GM12878 (cell line): Measurements from ENCODE around the gene PLD5. TPM values are rescaled to one million over a fixed set of nuclear protein-coding genes. Genes with fewer than 3 reads are reported as not detected.

Experiments used
- ATAC-seq: fragments of 200-7000 bp; cut with Tn5 transposase; 3 replicates; pipeline ENCODE4 v1.9.1; 2020; ENCODE audit warnings: mild to moderate bottlenecking, moderate library complexity
- BruUV-seq: library from RNA; stranded (reverse); fragments of 400-500 nt; replicated peaks from 2 replicates; lab custom pipeline; 2021; lab: Mats Ljungman, UMichigan
- CTCF ChIA-PET: fragments of 300-600 bp; sonication (Branson Sonifier 250); formaldehyde crosslinking; extraction: SDS; loops from one replicate; lab custom pipeline; 2021; ENCODE audit warnings: inconsistent platforms; lab: Yijun Ruan, JAX
- POLR2A ChIA-PET: fragments of 350-600 bp; formaldehyde crosslinking; extraction: SDS; loops from one replicate; lab custom pipeline; 2021; ENCODE audit warnings: inconsistent platforms; lab: Charles Lee
- RAD21 ChIA-PET: fragments of 300-600 bp; sonication (Branson Sonifier 250); formaldehyde crosslinking; loops from one replicate; lab custom pipeline; 2023; ENCODE audit warnings: antibody characterized with exemption; ENCODE audit not compliant: unreplicated experiment; lab: Charles Lee
- SMC1A ChIA-PET: fragments of 300-600 bp; sonication (Branson Sonifier 250); formaldehyde crosslinking; loops from one replicate; lab custom pipeline; 2023; ENCODE audit not compliant: unreplicated experiment, uncharacterized antibody; lab: Charles Lee
- DNase-seq: peaks from one replicate; pipeline ENCODE4 v3.0.0-alpha.2; 2011; ENCODE audit warnings: low read depth, low spot score
- FAIRE-seq: peaks from 3 replicates; lab custom pipeline; 2011; peaks lifted over from hg19 to GRCh38; lab: Jason Lieb, UNC
- H2AFZ ChIP-seq: 2 replicates; pipeline ENCODE4 v1.6.0; 2011; ENCODE audit warnings: low read depth, low read length, control low read depth; ENCODE audit not compliant: control insufficient read depth
- H3K27ac ChIP-seq: 2 replicates; pipeline ENCODE4 v1.5.1; 2011; ENCODE audit warnings: control low read depth; ENCODE audit not compliant: control insufficient read depth, insufficient read depth
- H3K27me3 ChIP-seq, 2 experiments: replicated peaks in 1 of 2; 2 replicates each; pipeline versions ENCODE4 v1.6.0 to v1.6.1; 2011; ENCODE audit warnings: low read length in 1 of 2; ENCODE audit not compliant: control insufficient read depth in 2 of 2, insufficient read depth in 2 of 2
- H3K36me3 ChIP-seq, 2 experiments: 2 replicates each; pipeline ENCODE4 v1.5.1; 2011; ENCODE audit warnings: low read length in 1 of 2; ENCODE audit not compliant: control insufficient read depth in 2 of 2, insufficient read depth in 2 of 2
- H3K4me1 ChIP-seq: 2 replicates; pipeline ENCODE4 v1.6.1; 2011; ENCODE audit warnings: mild to moderate bottlenecking, low read length, moderate library complexity, mixed read lengths; ENCODE audit not compliant: control insufficient read depth, insufficient read depth
- H3K4me2 ChIP-seq: 2 replicates; pipeline ENCODE4 v1.6.0; 2011; ENCODE audit warnings: control low read depth; ENCODE audit not compliant: control insufficient read depth, insufficient read depth
- H3K4me3 ChIP-seq: fragments of 200-600 bp; sonication (generic); 2 replicates; pipeline ENCODE4 v1.5.1; 2016
- H3K79me2 ChIP-seq: 2 replicates; pipeline ENCODE4 v1.6.0; 2011; ENCODE audit warnings: low read length; ENCODE audit not compliant: control insufficient read depth, insufficient read depth
- H3K9ac ChIP-seq: 2 replicates; pipeline ENCODE4 v1.8.0; 2011; ENCODE audit warnings: low read length, control low read depth, mixed read lengths; ENCODE audit not compliant: control insufficient read depth, insufficient read depth
- H3K9me3 ChIP-seq: replicated peaks from 3 replicates; pipeline ENCODE4 v1.5.1; 2011; ENCODE audit warnings: mild to moderate bottlenecking, low read length; ENCODE audit not compliant: control insufficient read depth, insufficient read depth
- H4K20me1 ChIP-seq: 2 replicates; pipeline ENCODE4 v1.6.0; 2011; ENCODE audit not compliant: control insufficient read depth, insufficient read depth
- BRCA1 ChIP-seq: IDR thresholded peaks from 2 replicates; pipeline ENCODE4 v1.6.1; 2011; ENCODE audit warnings: low read depth, low read length, improper control_type of control experiment
- FOXK2 ChIP-seq: fragments of 450-650 bp; IDR thresholded peaks from 2 replicates; pipeline ENCODE4 v1.6.1; 2017; ENCODE audit warnings: mild to moderate bottlenecking, moderate library complexity
- IKZF1 ChIP-seq: fragments of 450-650 bp; conservative IDR thresholded peaks from 2 replicates; pipeline ENCODE4 v1.6.1; 2017; ENCODE audit warnings: antibody characterized with exemption, mild to moderate bottlenecking
- KLF5 ChIP-seq: fragments of 450-650 bp; IDR thresholded peaks from 2 replicates; pipeline ENCODE4 v1.6.1; 2014; ENCODE audit warnings: mild to moderate bottlenecking; ENCODE audit not compliant: partially characterized antibody
- LARP7 ChIP-seq: fragments of 450-650 bp; IDR thresholded peaks from 2 replicates; pipeline ENCODE4 v1.6.1; 2017; ENCODE audit warnings: mild to moderate bottlenecking
- MYB ChIP-seq: fragments of 150-350 bp; IDR thresholded peaks from 2 replicates; pipeline ENCODE4 v1.6.1; 2014; ENCODE audit warnings: mild to moderate bottlenecking, low read depth, low read length, borderline replicate concordance
- NBN ChIP-seq: fragments of 450-650 bp; IDR thresholded peaks from 2 replicates; pipeline ENCODE4 v1.6.1; 2016
- NFYB ChIP-seq: IDR thresholded peaks from 2 replicates; pipeline ENCODE4 v1.6.1; 2011; ENCODE audit warnings: low read depth, mild to moderate bottlenecking, low read length, improper control_type of control experiment, moderate library complexity; ENCODE audit not compliant: insufficient read depth
- NR2C1 ChIP-seq: fragments of 450-650 bp; IDR thresholded peaks from 2 replicates; pipeline ENCODE4 v1.6.1; 2017; ENCODE audit warnings: antibody characterized with exemption, mild to moderate bottlenecking, moderate library complexity
- NR2F1 ChIP-seq: fragments of 450-650 bp; conservative IDR thresholded peaks from 2 replicates; pipeline ENCODE4 v1.6.1; 2017; ENCODE audit warnings: mild to moderate bottlenecking
- PML ChIP-seq: IDR thresholded peaks from 2 replicates; pipeline ENCODE4 v1.6.1; 2012; ENCODE audit warnings: low read length, inconsistent platforms
- POLR2AphosphoS5 ChIP-seq: IDR thresholded peaks from 2 replicates; pipeline ENCODE4 v1.6.1; 2011; ENCODE audit warnings: mild to moderate bottlenecking, low read length, inconsistent platforms
- POU2F2 ChIP-seq: IDR thresholded peaks from 3 replicates; pipeline ENCODE4 v1.6.1; 2011; ENCODE audit warnings: low read depth, mild to moderate bottlenecking, low read length, borderline replicate concordance
- STAT1 ChIP-seq: fragments of 450-650 bp; conservative IDR thresholded peaks from 2 replicates; pipeline ENCODE4 v1.6.1; 2014; ENCODE audit warnings: antibody characterized with exemption, mild to moderate bottlenecking
- TARDBP ChIP-seq: IDR thresholded peaks from 2 replicates; pipeline ENCODE4 v1.6.1; 2016; ENCODE audit warnings: borderline replicate concordance
- TCF12 ChIP-seq: IDR thresholded peaks from 2 replicates; pipeline ENCODE4 v1.6.1; 2011; ENCODE audit warnings: low read depth, mild to moderate bottlenecking, low read length
- WGBS: methylation state at CpG from one replicate; pipeline ENCODE4 v1.1.6; 2016; ENCODE audit warnings: low lambda C conversion rate; ENCODE audit not compliant: insufficient replicate concordance, insufficient coverage; ENCODE audit errors: missing lambda C conversion rate; 5-methylcytosine and 5-hydroxymethylcytosine counted together
- in situ Hi-C: fragments of 300-500 bp; cut with MboI; formaldehyde crosslinking; loops from 9 replicates; pipeline ENCODE4 v1.14.3; 2018; ENCODE audit warnings: mixed read lengths
- intact Hi-C: fragments of 100-400 bp; cut with micrococcal nuclease; formaldehyde crosslinking; loops from one replicate; pipeline ENCODE4 v1.14.2; 2022; ENCODE audit not compliant: unreplicated experiment
- polyA plus RNA-seq, 11 experiments: library from polyadenylated mRNA; depleted of rRNA in 4 of 11; unstranded in 6 of 11; stranded (reverse) in 5 of 11; fragments of >200 nt; fragmentation: Nextera tagmentation in 4 of 11; fragmentation: Illumina TruSeq in 1 of 11; extraction: Ambion mirVana in 4 of 11; extraction: Trizol in 1 of 11; gene quantifications; 1 replicate in 1 of 11; 2 replicates in 10 of 11; pipeline versions ENCODE4 v1.2.1 to v1.2.3, GENCODE V29; 2011 to 2016; ENCODE audit warnings: inconsistent platforms in 2 of 11, missing spikeins in 2 of 11, low read depth in 1 of 11
- total RNA-seq, 4 experiments: library from RNA; depleted of rRNA in 3 of 4; stranded (reverse); fragments of >200 nt in 3 of 4; fragmentation: Illumina TruSeq in 1 of 4; extraction: Trizol in 1 of 4; gene quantifications; 2 replicates each; pipeline versions ENCODE4 v1.2.1 to v1.2.3, GENCODE V29; 2013 to 2021
- TF ChIP-seq, protein P1 (sequence below): fragments of 450-650 bp; IDR thresholded peaks from 2 replicates; pipeline ENCODE4 v1.6.1; 2017; ENCODE audit warnings: mild to moderate bottlenecking, moderate library complexity
- TF ChIP-seq, protein P2 (sequence below): IDR thresholded peaks from 2 replicates; pipeline ENCODE4 v1.6.1; 2011; ENCODE audit warnings: mild to moderate bottlenecking, low read depth, low read length, moderate library complexity; ENCODE audit not compliant: insufficient replicate concordance
- TF ChIP-seq, protein P3 (sequence below): fragments of 450-650 bp; conservative IDR thresholded peaks from 2 replicates; pipeline ENCODE4 v1.6.1; 2017; ENCODE audit warnings: mild to moderate bottlenecking, moderate library complexity

Gene PLD5
- total and polyA plus RNA-seq, 10 of the 15 experiments (the other 5 are each of a cell fraction or from before 2014, with no cell fraction given): not detected

DNA sequence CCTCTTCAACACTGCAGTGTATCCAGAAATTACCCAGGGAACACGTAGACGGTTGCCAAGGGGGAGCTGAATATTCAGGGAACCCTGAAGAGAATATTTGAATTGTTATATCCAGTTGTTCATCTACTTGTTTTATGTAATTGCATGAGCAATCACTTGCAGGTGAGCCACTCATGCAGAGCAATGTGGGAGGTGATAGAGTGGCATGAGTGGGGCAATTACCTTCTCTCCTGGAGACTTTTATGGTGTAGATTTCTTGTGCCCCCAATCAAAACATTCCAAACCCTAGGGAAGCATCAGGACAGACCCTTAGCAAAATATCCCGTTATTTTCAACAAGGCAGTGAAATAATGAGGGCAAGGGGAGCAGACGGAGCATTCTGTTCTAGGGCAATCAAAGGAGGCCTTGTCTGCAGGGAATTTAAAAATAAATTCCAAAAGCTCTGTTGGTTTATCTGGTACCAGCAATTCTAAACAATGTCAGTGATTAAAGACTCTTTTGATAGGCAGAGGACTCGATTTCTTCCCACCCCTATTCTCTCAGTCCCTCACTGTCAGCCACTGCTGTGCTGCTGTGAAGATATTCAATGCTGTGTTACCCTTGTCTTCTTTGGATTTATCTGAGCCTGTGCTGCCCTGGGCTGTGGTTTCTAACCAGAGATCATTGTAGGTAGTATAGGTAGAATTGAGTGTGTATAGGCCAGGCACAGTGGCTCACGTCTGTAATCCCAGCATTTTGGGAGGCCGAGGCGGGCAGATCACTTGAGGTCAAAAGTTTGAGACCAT is 345.4 kb downstream of the PLD5 start:
- ChIA-PET RAD21 (no interaction called here), CTCF (interaction anchor here (1.4 kb wide), 1 partner anchor 10 kb away, joined by 4 read pairs; no protein-coding TSS in a partner anchor), SMC1A (interaction anchor here (1.2 kb wide), 1 partner anchor 17 kb away, joined by 4 read pairs; no protein-coding TSS in a partner anchor), POLR2A (no interaction called here)
- no peak overlapping the region for H3K27ac ChIP-seq
- H3K4me2 ChIP-seq: no peak overlapping the region
- ATAC-seq (peak; percentile 37), FAIRE-seq (no peak), DNase-seq (no peak)
- WGBS: 51% methylated on average over 8 of the region's 8 CpGs
- H3K9me3 ChIP-seq: no peaks in the 10 kb centered on the region
- H3K4me3 ChIP-seq: no peak overlapping the region
- H4K20me1 ChIP-seq: no peaks in the 10 kb centered on the region
- H2AFZ ChIP-seq: no peak overlapping the region
- H3K79me2 ChIP-seq: no peaks in the 10 kb centered on the region
- TF ChIP-seq NBN (no peak), MYB (no peak), LARP7 (no peak), POLR2AphosphoS5 (no peak), NR2F1 (no peak), NR2C1 (no peak), TCF12 (no peak), STAT1 (no peak), PML (no peak), TARDBP (no peak), BRCA1 (no peak), IKZF1 (no peak), POU2F2 (no peak), FOXK2 (no peak), KLF5 (no peak), NFYB (no peak)
- TF ChIP-seq, protein P1, sequence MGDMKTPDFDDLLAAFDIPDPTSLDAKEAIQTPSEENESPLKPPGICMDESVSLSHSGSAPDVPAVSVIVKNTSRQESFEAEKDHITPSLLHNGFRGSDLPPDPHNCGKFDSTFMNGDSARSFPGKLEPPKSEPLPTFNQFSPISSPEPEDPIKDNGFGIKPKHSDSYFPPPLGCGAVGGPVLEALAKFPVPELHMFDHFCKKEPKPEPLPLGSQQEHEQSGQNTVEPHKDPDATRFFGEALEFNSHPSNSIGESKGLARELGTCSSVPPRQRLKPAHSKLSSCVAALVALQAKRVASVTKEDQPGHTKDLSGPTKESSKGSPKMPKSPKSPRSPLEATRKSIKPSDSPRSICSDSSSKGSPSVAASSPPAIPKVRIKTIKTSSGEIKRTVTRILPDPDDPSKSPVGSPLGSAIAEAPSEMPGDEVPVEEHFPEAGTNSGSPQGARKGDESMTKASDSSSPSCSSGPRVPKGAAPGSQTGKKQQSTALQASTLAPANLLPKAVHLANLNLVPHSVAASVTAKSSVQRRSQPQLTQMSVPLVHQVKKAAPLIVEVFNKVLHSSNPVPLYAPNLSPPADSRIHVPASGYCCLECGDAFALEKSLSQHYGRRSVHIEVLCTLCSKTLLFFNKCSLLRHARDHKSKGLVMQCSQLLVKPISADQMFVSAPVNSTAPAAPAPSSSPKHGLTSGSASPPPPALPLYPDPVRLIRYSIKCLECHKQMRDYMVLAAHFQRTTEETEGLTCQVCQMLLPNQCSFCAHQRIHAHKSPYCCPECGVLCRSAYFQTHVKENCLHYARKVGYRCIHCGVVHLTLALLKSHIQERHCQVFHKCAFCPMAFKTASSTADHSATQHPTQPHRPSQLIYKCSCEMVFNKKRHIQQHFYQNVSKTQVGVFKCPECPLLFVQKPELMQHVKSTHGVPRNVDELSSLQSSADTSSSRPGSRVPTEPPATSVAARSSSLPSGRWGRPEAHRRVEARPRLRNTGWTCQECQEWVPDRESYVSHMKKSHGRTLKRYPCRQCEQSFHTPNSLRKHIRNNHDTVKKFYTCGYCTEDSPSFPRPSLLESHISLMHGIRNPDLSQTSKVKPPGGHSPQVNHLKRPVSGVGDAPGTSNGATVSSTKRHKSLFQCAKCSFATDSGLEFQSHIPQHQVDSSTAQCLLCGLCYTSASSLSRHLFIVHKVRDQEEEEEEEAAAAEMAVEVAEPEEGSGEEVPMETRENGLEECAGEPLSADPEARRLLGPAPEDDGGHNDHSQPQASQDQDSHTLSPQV: no peak
- TF ChIP-seq, protein P2, sequence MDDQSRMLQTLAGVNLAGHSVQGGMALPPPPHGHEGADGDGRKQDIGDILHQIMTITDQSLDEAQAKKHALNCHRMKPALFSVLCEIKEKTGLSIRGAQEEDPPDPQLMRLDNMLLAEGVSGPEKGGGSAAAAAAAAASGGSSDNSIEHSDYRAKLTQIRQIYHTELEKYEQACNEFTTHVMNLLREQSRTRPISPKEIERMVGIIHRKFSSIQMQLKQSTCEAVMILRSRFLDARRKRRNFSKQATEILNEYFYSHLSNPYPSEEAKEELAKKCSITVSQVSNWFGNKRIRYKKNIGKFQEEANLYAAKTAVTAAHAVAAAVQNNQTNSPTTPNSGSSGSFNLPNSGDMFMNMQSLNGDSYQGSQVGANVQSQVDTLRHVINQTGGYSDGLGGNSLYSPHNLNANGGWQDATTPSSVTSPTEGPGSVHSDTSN: no peak
- TF ChIP-seq, protein P3, sequence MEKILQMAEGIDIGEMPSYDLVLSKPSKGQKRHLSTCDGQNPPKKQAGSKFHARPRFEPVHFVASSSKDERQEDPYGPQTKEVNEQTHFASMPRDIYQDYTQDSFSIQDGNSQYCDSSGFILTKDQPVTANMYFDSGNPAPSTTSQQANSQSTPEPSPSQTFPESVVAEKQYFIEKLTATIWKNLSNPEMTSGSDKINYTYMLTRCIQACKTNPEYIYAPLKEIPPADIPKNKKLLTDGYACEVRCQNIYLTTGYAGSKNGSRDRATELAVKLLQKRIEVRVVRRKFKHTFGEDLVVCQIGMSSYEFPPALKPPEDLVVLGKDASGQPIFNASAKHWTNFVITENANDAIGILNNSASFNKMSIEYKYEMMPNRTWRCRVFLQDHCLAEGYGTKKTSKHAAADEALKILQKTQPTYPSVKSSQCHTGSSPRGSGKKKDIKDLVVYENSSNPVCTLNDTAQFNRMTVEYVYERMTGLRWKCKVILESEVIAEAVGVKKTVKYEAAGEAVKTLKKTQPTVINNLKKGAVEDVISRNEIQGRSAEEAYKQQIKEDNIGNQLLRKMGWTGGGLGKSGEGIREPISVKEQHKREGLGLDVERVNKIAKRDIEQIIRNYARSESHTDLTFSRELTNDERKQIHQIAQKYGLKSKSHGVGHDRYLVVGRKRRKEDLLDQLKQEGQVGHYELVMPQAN: no peak
- H3K4me1 ChIP-seq: no peaks in the 10 kb centered on the region
- H3K27me3 ChIP-seq: no peaks in the 10 kb centered on the region
- in situ Hi-C loops: no loop called here
- no peaks in the 10 kb centered on the region for H3K36me3 ChIP-seq
- H3K9ac ChIP-seq: no peak overlapping the region
- intact Hi-C loops: no loop called here
- BruUV-seq: no TSS peak
